SU-DHL-6 (cell line): Measurements from ENCODE around the gene EPB41L1.

Experiments
- CTCF ChIP-seq: fragments of 200-600 bp; sonication (generic); IDR thresholded peaks from one replicate; pipeline ENCODE4 v1.5.1; 2017; ENCODE audit warnings: antibody characterized with exemption, mild to moderate bottlenecking, low read length, moderate library complexity; ENCODE audit not compliant: insufficient read depth, poor library complexity, severe bottlenecking
- EZH2phosphoT487 ChIP-seq: fragments of 200-600 bp; sonication (generic), shearing (Covaris generic); conservative IDR thresholded peaks from 2 replicates; pipeline ENCODE4 v1.6.1; 2018; ENCODE audit warnings: mild to moderate bottlenecking, antibody characterized with exemption, low read length, moderate library complexity, mixed read lengths

GRCh38 chr20:36121981-36122930 lies 32.3 kb upstream of the EPB41L1 start:
- TF ChIP-seq CTCF: no peak
- TF ChIP-seq EZH2phosphoT487: no peak
